Hypothalamus (tissue), 51 donors: Measurements from ENCODE around the gene MLEC.

ENCODE experiments used
- DNase-seq, 51 donors: peaks; one replicate each; lab custom pipeline; 2025; lab: John Stamatoyannopoulos, UW

MLEC gene

GRCh38 chr12:120739031-120739762 is 52.2 kb downstream of the MLEC start:
- no peak for DNase-seq

- no peak for DNase-seq
Measured at GRCh38 chr12:120739821-120740613, 53.1 kb downstream of the MLEC start.

GRCh38 chr12:120740871-120741270 is 53.9 kb downstream of the MLEC start:
- no peak for DNase-seq

- DNase-seq = no peak
Measured at GRCh38 chr12:120741476-120742421, 54.8 kb downstream of the MLEC start.

- no peak for DNase-seq
Measured at GRCh38 chr12:120744922-120745493, 58.1 kb downstream of the MLEC start.

- DNase-seq = no peak
Measured at GRCh38 chr12:120748242-120748641, 61.3 kb downstream of the MLEC start.

- no peak for DNase-seq
Measured at GRCh38 chr12:120749256-120749655, 62.3 kb downstream of the MLEC start.

- no peak for DNase-seq
Measured at GRCh38 chr12:120750806-120751205, 63.9 kb downstream of the MLEC start.

- no peak for DNase-seq
Measured at GRCh38 chr12:120751389-120751788, 64.4 kb downstream of the MLEC start.
